B cell (primary cell): Measurements from ENCODE around the gene GPR176. TPM values are rescaled to one million over a fixed set of nuclear protein-coding genes. Genes with fewer than 3 reads are reported as not detected.

Source experiments
- ATAC-seq: fragments of 200-7000 bp; cut with Tn5 transposase; one replicate; pipeline ENCODE4 v1.10.0; 2021; ENCODE audit warnings: low read depth, mild to moderate bottlenecking, moderate number of reproducible peaks, moderate library complexity
- CTCF ChIA-PET: fragments of 350-600 bp; sonication (Branson Sonifier 250); formaldehyde crosslinking; loops from one replicate; lab custom pipeline; 2021; ENCODE audit warnings: antibody characterized with exemption, inconsistent platforms; lab: Charles Lee
- POLR2A ChIA-PET: fragments of 350-600 bp; sonication (Branson Sonifier 250); formaldehyde crosslinking; loops from one replicate; lab custom pipeline; 2021; ENCODE audit warnings: antibody characterized with exemption; lab: Charles Lee
- DNase-seq: peaks from one replicate; pipeline ENCODE4 v3.0.0; 2013
- H2AFZ ChIP-seq: 2 replicates; pipeline ENCODE4 v1.6.1; 2012; ENCODE audit warnings: mild to moderate bottlenecking, low read depth, low read length; ENCODE audit not compliant: insufficient read depth, poor library complexity, severe bottlenecking
- H3K27ac ChIP-seq, 2 donors: 1 replicate in 1 of 2; 2 replicates in 1 of 2; pipeline ENCODE4 v1.5.1; 2012 to 2013; ENCODE audit warnings: low read length in 2 of 2, mild to moderate bottlenecking in 2 of 2, moderate library complexity in 1 of 2
- H3K27me3 ChIP-seq, 4 experiments: fragments of 200-600 bp in 1 of 4; sonication (generic) in 1 of 4; replicated peaks in 1 of 4; 1 replicate in 2 of 4; 2 replicates in 2 of 4; pipeline versions ENCODE4 v1.6.1 to v1.7.0; 2013 to 2016; ENCODE audit warnings: low read length in 3 of 4, mild to moderate bottlenecking in 2 of 4, mixed read lengths in 1 of 4, moderate library complexity in 1 of 4; ENCODE audit not compliant: insufficient read depth in 4 of 4, control insufficient read depth in 3 of 4; ENCODE audit errors: control extremely low read depth in 1 of 4
- H3K36me3 ChIP-seq, 2 experiments: replicated peaks in 1 of 2; 1 replicate in 1 of 2; 2 replicates in 1 of 2; pipeline versions ENCODE4 v1.6.1 to v1.7.1; 2013; ENCODE audit warnings: low read length in 1 of 2; ENCODE audit not compliant: insufficient read depth in 2 of 2, control insufficient read depth in 1 of 2; ENCODE audit errors: control extremely low read depth in 1 of 2, extremely low read depth in 1 of 2
- H3K4me1 ChIP-seq, 2 donors: fragments of 200-600 bp in 1 of 2; sonication (generic) in 1 of 2; 1 replicate in 1 of 2; 2 replicates in 1 of 2; pipeline versions ENCODE4 v1.5.1 to v1.6.1; 2013 to 2017; ENCODE audit warnings: low read length in 2 of 2; ENCODE audit not compliant: control insufficient read depth in 2 of 2, insufficient read depth in 2 of 2
- H3K4me2 ChIP-seq: replicated peaks from 2 replicates; pipeline ENCODE3; 2012; ENCODE audit warnings: mild to moderate bottlenecking, low read depth, low read length; ENCODE audit not compliant: poor library complexity, severe bottlenecking
- H3K4me3 ChIP-seq, 5 experiments: fragments of 200-600 bp in 1 of 5; sonication (generic) in 1 of 5; 1 replicate in 3 of 5; 2 replicates in 2 of 5; pipeline versions ENCODE4 v1.5.1 to v1.7.0; 2011 to 2016; ENCODE audit warnings: low read length in 4 of 5, mild to moderate bottlenecking in 4 of 5, low read depth in 2 of 5, control low read depth in 1 of 5, moderate library complexity in 1 of 5; ENCODE audit not compliant: insufficient read depth in 1 of 5; ENCODE audit errors: control extremely low read depth in 1 of 5, extremely low read depth in 1 of 5
- H3K79me2 ChIP-seq: fragments of 200-600 bp; sonication (generic); one replicate; pipeline ENCODE4 v1.6.0; 2016; ENCODE audit warnings: low read length; ENCODE audit not compliant: control insufficient read depth, insufficient read depth
- H3K9ac ChIP-seq: fragments of 200-600 bp; sonication (generic); 2 replicates; pipeline ENCODE4 v1.6.1; 2017; ENCODE audit warnings: mild to moderate bottlenecking, low read length, moderate library complexity
- H3K9me3 ChIP-seq, 3 donors: one replicate each; pipeline versions ENCODE4 v1.6.1 to v1.7.1; 2013; ENCODE audit warnings: low read length in 2 of 3; ENCODE audit not compliant: control insufficient read depth in 2 of 3, insufficient read depth in 1 of 3; ENCODE audit errors: control extremely low read depth in 1 of 3
- H4K20me1 ChIP-seq: 2 replicates; pipeline ENCODE4 v1.6.0; 2012; ENCODE audit warnings: mild to moderate bottlenecking, low read length; ENCODE audit not compliant: insufficient read depth, control insufficient read depth, poor library complexity, severe bottlenecking
- H3K27ac Mint-ChIP-seq: one replicate; pipeline ENCODE4 v1.8.0; 2021; ENCODE audit warnings: mixed read lengths
- H3K27me3 Mint-ChIP-seq: one replicate; pipeline ENCODE4 v1.8.0; 2021; ENCODE audit warnings: mixed read lengths
- H3K4me1 Mint-ChIP-seq: one replicate; pipeline ENCODE4 v1.8.0; 2021; ENCODE audit warnings: mixed read lengths
- H3K4me3 Mint-ChIP-seq: one replicate; pipeline ENCODE4 v1.8.0; 2021; ENCODE audit warnings: mixed read lengths
- H3K9me3 Mint-ChIP-seq: one replicate; pipeline ENCODE4 v1.8.0; 2022; ENCODE audit warnings: mixed read lengths; ENCODE audit not compliant: insufficient read depth
- CTCF ChIP-seq: fragments of 200-600 bp; IDR thresholded peaks from one replicate; pipeline ENCODE4 v1.8.0; 2022; ENCODE audit warnings: antibody characterized with exemption, mild to moderate bottlenecking
- EZH2 ChIP-seq: IDR thresholded peaks from 2 replicates; pipeline ENCODE4 v1.6.1; 2012; ENCODE audit warnings: borderline replicate concordance, low read depth, mild to moderate bottlenecking, moderate library complexity, low read length; ENCODE audit not compliant: insufficient read depth, poor library complexity, severe bottlenecking
- WGBS: methylation state at CpG from one replicate; pipeline ENCODE4 v1.1.5; 2013; ENCODE audit warnings: missing lambda C conversion rate; ENCODE audit not compliant: insufficient coverage; 5-methylcytosine and 5-hydroxymethylcytosine counted together
- intact Hi-C: fragments of 100-400 bp; cut with micrococcal nuclease; formaldehyde crosslinking; loops from one replicate; pipeline ENCODE4 v1.10.0; 2022
- polyA plus RNA-seq: library from polyadenylated mRNA; depleted of rRNA; stranded (reverse); fragments of >200 nt; gene quantifications from 2 replicates; pipeline ENCODE4 v1.2.3, GENCODE V29; 2012
- total RNA-seq, 2 donors: library from RNA; stranded (reverse); fragments of 120-200 nt in 1 of 2; gene quantifications; 1 replicate in 1 of 2; 2 replicates in 1 of 2; pipeline versions ENCODE4 v1.2.3 to v1.2.4, GENCODE V29; 2013 to 2022

The GPR176 gene
- total and polyA plus RNA-seq, 2 donors (not counting 1 experiment from before 2014, with no cell fraction given), result 0.07 to 0.30 TPM

- Histone ChIP-seq H3K4me1 (no peaks in the 10 kb centered on the region), H3K9me3 (no peaks in the 10 kb centered on the region), H3K79me2 (no peaks in the 10 kb centered on the region), H3K4me2 (no peak overlapping the region), H3K27ac (no peak overlapping the region), H3K27me3 (peaks cover 0 to 2% (median 1%) of the 10 kb centered on the region in 4 experiments), H2AFZ (no peak overlapping the region), H3K4me3 (no peak overlapping the region), H3K9ac (no peak overlapping the region), H4K20me1 (no peaks in the 10 kb centered on the region), H3K36me3 (no peaks in the 10 kb centered on the region)
- intact Hi-C loops, result no loop called here
- no peak for TF ChIP-seq CTCF
- no peak for TF ChIP-seq EZH2
- no peak overlapping the region for H3K4me3 Mint-ChIP-seq
- ATAC-seq, result no peak
- no peak for DNase-seq
- POLR2A ChIA-PET, result no interaction called here
- no peaks in the 10 kb centered on the region for H3K9me3 Mint-ChIP-seq
- CTCF ChIA-PET, result interaction anchor here (0.9 to 2.8 kb wide), 12 partner anchors 9 to 449 kb away, joined by 3 to 20 read pairs (median 3); no protein-coding TSS in a partner anchor
- no peaks in the 10 kb centered on the region for H3K4me1 Mint-ChIP-seq
- no peaks in the 10 kb centered on the region for H3K27me3 Mint-ChIP-seq
- no peak overlapping the region for H3K27ac Mint-ChIP-seq
- WGBS, result no CpG with 5 or more reads among the region's 1 CpG
Measured at GRCh38 chr15:39888243-39888642, 31.8 kb downstream of the GPR176 start.

- WGBS, result no CpG with 5 or more reads among the region's 1 CpG
- Histone ChIP-seq H3K4me2 (no peak overlapping the region), H3K9ac (no peak overlapping the region), H3K27ac (no peak overlapping the region), H3K27me3 (peaks cover 0 to 3% (median 1%) of the 10 kb centered on the region in 4 experiments), H3K79me2 (no peaks in the 10 kb centered on the region), H4K20me1 (no peaks in the 10 kb centered on the region), H2AFZ (no peak overlapping the region), H3K4me1 (no peaks in the 10 kb centered on the region), H3K4me3 (no peak overlapping the region), H3K36me3 (no peaks in the 10 kb centered on the region), H3K9me3 (no peaks in the 10 kb centered on the region)
- peak; percentile 10 for DNase-seq
- no peak for ATAC-seq
- ChIA-PET POLR2A (no interaction called here), CTCF (interaction anchor here (0.6 to 2.8 kb wide), 12 partner anchors 9 to 450 kb away, joined by 3 to 20 read pairs (median 3); no protein-coding TSS in a partner anchor)
- H3K4me3 Mint-ChIP-seq, result no peak overlapping the region
- intact Hi-C loops, result no loop called here
- no peak for TF ChIP-seq CTCF
- TF ChIP-seq EZH2, result no peak
- H3K9me3 Mint-ChIP-seq, result no peaks in the 10 kb centered on the region
- no peak overlapping the region for H3K27ac Mint-ChIP-seq
- H3K27me3 Mint-ChIP-seq, result peaks cover 2% of the 10 kb centered on the region
- no peaks in the 10 kb centered on the region for H3K4me1 Mint-ChIP-seq
Measured at GRCh38 chr15:39887832-39888231, 32.2 kb downstream of the GPR176 start.
